HCT116 (cell line): ENCODE measurements around the gene PRKRIP1. TPM values are rescaled to one million over a fixed set of nuclear protein-coding genes. Genes with fewer than 3 reads are reported as not detected.

Source experiments
- ATAC-seq: fragments of 200-7000 bp; cut with Tn5 transposase; 2 replicates; pipeline ENCODE4 v1.9.1; 2020; ENCODE audit warnings: mild to moderate bottlenecking, moderate library complexity
- BruUV-seq: library from RNA; stranded (reverse); fragments of 400-500 nt; replicated peaks from 2 replicates; lab custom pipeline; 2021; lab: Mats Ljungman, UMichigan
- CTCF ChIA-PET: fragments of 300-600 bp; sonication (Branson Sonifier 250); formaldehyde crosslinking; loops from one replicate; lab custom pipeline; 2021; ENCODE audit warnings: antibody characterized with exemption; lab: Charles Lee
- POLR2A ChIA-PET: fragments of 300-600, 350-600 bp; sonication (Branson Sonifier 250); formaldehyde crosslinking; loops from one replicate; lab custom pipeline; 2021; ENCODE audit warnings: antibody characterized with exemption; lab: Charles Lee
- RAD21 ChIA-PET, 2 experiments: fragments of 300-600 bp; sonication (Branson Sonifier 250); formaldehyde crosslinking; loops; one replicate each; lab custom pipeline; 2023; ENCODE audit warnings: low total read pairs in 2 of 2; ENCODE audit not compliant: uncharacterized antibody in 2 of 2, unreplicated experiment in 2 of 2, low non-redundant PET in 1 of 2; lab: Charles Lee
- DNase-seq: peaks from one replicate; pipeline ENCODE4 v3.0.0-alpha.2; 2010; ENCODE audit warnings: low read depth, low spot score
- H2AFZ ChIP-seq: fragments of 200-600 bp; shearing (Covaris generic), sonication (generic); 2 replicates; pipeline ENCODE4 v1.6.1; 2017; ENCODE audit warnings: low read depth, mixed run types, mixed read lengths, antibody characterized with exemption, low read length; ENCODE audit not compliant: poor library complexity, severe bottlenecking
- H3K27ac ChIP-seq: 2 replicates; pipeline ENCODE4 v1.5.1; 2012; ENCODE audit warnings: low read depth, low read length
- H3K27me3 ChIP-seq: fragments of 200-600 bp; sonication (generic); 2 replicates; pipeline ENCODE4 v1.6.1; 2016; ENCODE audit warnings: mixed run types, low read length, mixed read lengths; ENCODE audit not compliant: insufficient read depth
- H3K36me3 ChIP-seq, 2 experiments: fragments of 200-500 bp in 1 of 2; fragments of 200-600 bp in 1 of 2; sonication (Bioruptor generic) in 1 of 2; sonication (generic) in 1 of 2; 2 replicates each; pipeline versions ENCODE4 v1.5.1 to v1.6.1; 2014 to 2016; ENCODE audit warnings: low read length in 2 of 2, inconsistent platforms in 1 of 2, mixed read lengths in 1 of 2, mixed run types in 1 of 2; ENCODE audit not compliant: insufficient read depth in 2 of 2, control insufficient read depth in 1 of 2
- H3K4me1 ChIP-seq, 2 experiments: fragments of 200-600 bp in 1 of 2; sonication (generic) in 1 of 2; 2 replicates each; pipeline versions ENCODE4 v1.5.1 to v1.6.1; 2012 to 2017; ENCODE audit warnings: low read length in 2 of 2, inconsistent platforms in 1 of 2, mild to moderate bottlenecking in 1 of 2, mixed read lengths in 1 of 2, mixed run types in 1 of 2, moderate library complexity in 1 of 2; ENCODE audit not compliant: insufficient read depth in 2 of 2, control insufficient read depth in 1 of 2
- H3K4me2 ChIP-seq: fragments of 200-600 bp; sonication (generic); 2 replicates; pipeline ENCODE4 v1.6.1; 2017; ENCODE audit warnings: mixed run types, low read length, mixed read lengths
- H3K4me3 ChIP-seq, 2 experiments: fragments of 200-600 bp in 1 of 2; sonication (generic) in 1 of 2; replicated peaks in 1 of 2; 2 replicates each; pipeline ENCODE4 v1.5.1; 2011 to 2016; ENCODE audit warnings: low read length in 2 of 2, control low read depth in 1 of 2, low read depth in 1 of 2, mild to moderate bottlenecking in 1 of 2, mixed read lengths in 1 of 2, mixed run types in 1 of 2
- H3K79me2 ChIP-seq: fragments of 200-600 bp; sonication (generic); 2 replicates; pipeline ENCODE4 v1.6.1; 2017; ENCODE audit warnings: mild to moderate bottlenecking, mixed run types, low read length, moderate library complexity, mixed read lengths; ENCODE audit not compliant: insufficient read depth
- H3K9ac ChIP-seq: fragments of 200-600 bp; sonication (generic); 2 replicates; pipeline ENCODE4 v1.6.1; 2016; ENCODE audit warnings: low read length, mixed read lengths
- H3K9me2 ChIP-seq: fragments of 200-600 bp; sonication (generic), shearing (Covaris generic); 2 replicates; pipeline ENCODE4 v1.6.1; 2017; ENCODE audit warnings: mixed run types, mild to moderate bottlenecking, moderate library complexity; ENCODE audit not compliant: insufficient read depth
- H3K9me3 ChIP-seq, 2 experiments: fragments of 200-500 bp in 1 of 2; fragments of 200-600 bp in 1 of 2; sonication (Bioruptor generic) in 1 of 2; sonication (generic) in 1 of 2; 2 replicates each; pipeline ENCODE4 v1.6.1; 2014 to 2017; ENCODE audit warnings: low read length in 2 of 2, mixed read lengths in 2 of 2, inconsistent platforms in 1 of 2, low read depth in 1 of 2, mild to moderate bottlenecking in 1 of 2, mixed run types in 1 of 2, moderate library complexity in 1 of 2; ENCODE audit not compliant: control insufficient read depth in 1 of 2, insufficient read depth in 1 of 2
- H4K20me1 ChIP-seq: fragments of 200-600 bp; sonication (generic), shearing (Covaris generic); 2 replicates; pipeline ENCODE4 v1.6.1; 2017; ENCODE audit warnings: mixed run types, mild to moderate bottlenecking, moderate library complexity; ENCODE audit not compliant: insufficient read depth
- ELF1 ChIP-seq: IDR thresholded peaks from 2 replicates; pipeline ENCODE4 v1.6.1; 2012; ENCODE audit warnings: low read depth, borderline replicate concordance
- EZH2 ChIP-seq: fragments of 200-600 bp; sonication (generic); IDR thresholded peaks from 2 replicates; pipeline ENCODE4 v1.6.1; 2017; ENCODE audit warnings: antibody characterized with exemption, mixed run types
- MAX ChIP-seq: IDR thresholded peaks from 2 replicates; pipeline ENCODE4 v1.6.1; 2012
- POLR2A ChIP-seq: IDR thresholded peaks from 2 replicates; pipeline ENCODE4 v1.7.0; 2011; ENCODE audit warnings: borderline replicate concordance; ENCODE audit not compliant: insufficient read depth, insufficient read length; ENCODE audit errors: extremely low read depth
- REST ChIP-seq: IDR thresholded peaks from 2 replicates; pipeline ENCODE4 v1.6.1; 2012; ENCODE audit warnings: low read depth
- SIN3A ChIP-seq: IDR thresholded peaks from 2 replicates; pipeline ENCODE4 v1.6.1; 2012; ENCODE audit warnings: low read depth
- SP1 ChIP-seq: IDR thresholded peaks from 2 replicates; pipeline ENCODE4 v1.6.1; 2012; ENCODE audit warnings: low read depth
- SRF ChIP-seq: IDR thresholded peaks from 2 replicates; pipeline ENCODE4 v1.6.1; 2012; ENCODE audit warnings: low read depth
- TCF7L2 ChIP-seq: IDR thresholded peaks from 2 replicates; pipeline ENCODE4 v1.7.0; 2011; ENCODE audit warnings: borderline replicate concordance, inconsistent platforms; ENCODE audit not compliant: insufficient read depth, insufficient read length; ENCODE audit errors: extremely low read depth
- ZFX ChIP-seq: fragments of 450-650 bp; IDR thresholded peaks from 2 replicates; pipeline ENCODE4 v1.6.1; 2017
- ZNF274 ChIP-seq: fragments of 200-500 bp; sonication (Bioruptor generic); IDR thresholded peaks from 2 replicates; pipeline ENCODE4 v1.6.1; 2014; ENCODE audit warnings: mild to moderate bottlenecking, low read depth, low read length, inconsistent platforms
- intact Hi-C: fragments of 100-400 bp; cut with micrococcal nuclease; formaldehyde crosslinking; loops from 2 replicates; pipeline ENCODE4 v1.10.0; 2022
- total RNA-seq: library from RNA; stranded (reverse); gene quantifications from one replicate; pipeline ENCODE4 v1.2.1, GENCODE V29; 2021; ENCODE audit not compliant: unreplicated experiment
- TF ChIP-seq, protein P1 (sequence below): IDR thresholded peaks from 2 replicates; pipeline ENCODE4 v1.6.1; 2011; ENCODE audit warnings: mild to moderate bottlenecking, low read length, moderate library complexity; ENCODE audit not compliant: insufficient replicate concordance; ENCODE audit errors: extremely low read depth
- TF ChIP-seq, protein P2 (sequence below), 3 experiments: fragments of 200-600 bp in 1 of 3; sonication (generic) in 1 of 3; IDR thresholded peaks in 2 of 3; conservative IDR thresholded peaks in 1 of 3; 2 replicates each; pipeline ENCODE4 v1.5.1; 2012 to 2017; ENCODE audit warnings: low read depth in 2 of 3, low read length in 2 of 3, antibody characterized with exemption in 1 of 3, borderline replicate concordance in 1 of 3, control low read depth in 1 of 3, mild to moderate bottlenecking in 1 of 3, mixed read lengths in 1 of 3, mixed run types in 1 of 3, moderate library complexity in 1 of 3; ENCODE audit not compliant: insufficient read depth in 1 of 3

Gene PRKRIP1
- total RNA-seq, 1 experiment from 2014 or later, result 23.0 TPM

DNA sequence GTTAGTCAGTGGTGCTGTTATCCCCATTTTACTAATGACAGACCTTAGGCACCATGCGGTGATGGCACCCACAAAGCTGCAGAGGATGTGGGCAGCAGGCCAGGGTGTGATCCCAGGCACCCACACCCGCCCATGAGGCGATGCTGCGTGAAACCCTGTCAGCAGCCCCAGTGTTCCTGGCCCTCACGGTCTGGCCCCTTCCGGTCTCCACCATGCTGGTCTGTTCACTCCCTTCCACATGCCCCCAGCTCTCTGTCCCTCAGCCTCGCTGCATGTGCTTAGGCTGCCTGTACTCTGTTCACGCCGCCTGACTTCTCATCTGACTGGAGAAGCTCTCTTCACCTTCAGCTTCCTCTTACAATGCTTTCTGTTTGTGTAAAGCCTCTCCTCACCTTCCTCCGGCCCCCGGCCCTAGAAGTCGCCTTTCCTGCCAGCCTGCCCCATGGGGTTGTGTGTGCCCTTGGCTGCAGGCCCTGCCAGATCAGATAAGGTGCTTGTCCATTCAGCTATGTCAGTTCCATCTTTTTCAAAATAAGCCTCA is 19.6 kb downstream of the PRKRIP1 start (continued):
- no peak for TF ChIP-seq REST
- no peak for TF ChIP-seq MAX
- no peak for TF ChIP-seq POLR2A
- TF ChIP-seq, protein P1, sequence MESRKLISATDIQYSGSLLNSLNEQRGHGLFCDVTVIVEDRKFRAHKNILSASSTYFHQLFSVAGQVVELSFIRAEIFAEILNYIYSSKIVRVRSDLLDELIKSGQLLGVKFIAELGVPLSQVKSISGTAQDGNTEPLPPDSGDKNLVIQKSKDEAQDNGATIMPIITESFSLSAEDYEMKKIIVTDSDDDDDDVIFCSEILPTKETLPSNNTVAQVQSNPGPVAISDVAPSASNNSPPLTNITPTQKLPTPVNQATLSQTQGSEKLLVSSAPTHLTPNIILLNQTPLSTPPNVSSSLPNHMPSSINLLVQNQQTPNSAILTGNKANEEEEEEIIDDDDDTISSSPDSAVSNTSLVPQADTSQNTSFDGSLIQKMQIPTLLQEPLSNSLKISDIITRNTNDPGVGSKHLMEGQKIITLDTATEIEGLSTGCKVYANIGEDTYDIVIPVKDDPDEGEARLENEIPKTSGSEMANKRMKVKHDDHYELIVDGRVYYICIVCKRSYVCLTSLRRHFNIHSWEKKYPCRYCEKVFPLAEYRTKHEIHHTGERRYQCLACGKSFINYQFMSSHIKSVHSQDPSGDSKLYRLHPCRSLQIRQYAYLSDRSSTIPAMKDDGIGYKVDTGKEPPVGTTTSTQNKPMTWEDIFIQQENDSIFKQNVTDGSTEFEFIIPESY, result no peak
- TF ChIP-seq EZH2, result no peak

GRCh38 chr7:102416406-102416805 is 20.2 kb downstream of the PRKRIP1 start:
- intact Hi-C loops, result no loop called here
- POLR2A ChIA-PET, result no interaction called here
- no peak overlapping the region for H2AFZ ChIP-seq
- TF ChIP-seq ELF1 (no peak), ZFX (no peak), SRF (no peak), POLR2A (no peak), TCF7L2 (no peak), ZNF274 (no peak), SIN3A (no peak), SP1 (no peak)
- TF ChIP-seq, protein P2, sequence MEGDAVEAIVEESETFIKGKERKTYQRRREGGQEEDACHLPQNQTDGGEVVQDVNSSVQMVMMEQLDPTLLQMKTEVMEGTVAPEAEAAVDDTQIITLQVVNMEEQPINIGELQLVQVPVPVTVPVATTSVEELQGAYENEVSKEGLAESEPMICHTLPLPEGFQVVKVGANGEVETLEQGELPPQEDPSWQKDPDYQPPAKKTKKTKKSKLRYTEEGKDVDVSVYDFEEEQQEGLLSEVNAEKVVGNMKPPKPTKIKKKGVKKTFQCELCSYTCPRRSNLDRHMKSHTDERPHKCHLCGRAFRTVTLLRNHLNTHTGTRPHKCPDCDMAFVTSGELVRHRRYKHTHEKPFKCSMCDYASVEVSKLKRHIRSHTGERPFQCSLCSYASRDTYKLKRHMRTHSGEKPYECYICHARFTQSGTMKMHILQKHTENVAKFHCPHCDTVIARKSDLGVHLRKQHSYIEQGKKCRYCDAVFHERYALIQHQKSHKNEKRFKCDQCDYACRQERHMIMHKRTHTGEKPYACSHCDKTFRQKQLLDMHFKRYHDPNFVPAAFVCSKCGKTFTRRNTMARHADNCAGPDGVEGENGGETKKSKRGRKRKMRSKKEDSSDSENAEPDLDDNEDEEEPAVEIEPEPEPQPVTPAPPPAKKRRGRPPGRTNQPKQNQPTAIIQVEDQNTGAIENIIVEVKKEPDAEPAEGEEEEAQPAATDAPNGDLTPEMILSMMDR (IDR thresholded peaks at IDR 0.05 in 2 of 3, conservative IDR thresholded peaks at IDR 0.05 in 1 of 3; ENCODE audit: borderline replicate concordance in 1 of 3, insufficient read depth in 1 of 3, low read depth in 2 of 3, low read length in 2 of 3), result no peak

More at GRCh38 chr7:102416406-102416805, 20.2 kb downstream of the PRKRIP1 start:
- H3K4me3 ChIP-seq, result no peak overlapping the region
- H3K9me2 ChIP-seq, result no peaks in the 10 kb centered on the region
- H3K9me3 ChIP-seq, result no peaks in the 10 kb centered on the region
- no TSS peak for BruUV-seq
- peaks cover 0 to 7% of the 10 kb centered on the region in 2 experiments; a peak in 1 of 4 replicates for H3K4me1 ChIP-seq
- peaks cover 9% of the 10 kb centered on the region; the same call in 1 of the 2 replicates for H3K79me2 ChIP-seq
- ChIA-PET RAD21 (no interaction called here), CTCF (no interaction called here)
- no peak overlapping the region for H3K4me2 ChIP-seq
- no peaks in the 10 kb centered on the region for H4K20me1 ChIP-seq
- no peak overlapping the region for H3K27ac ChIP-seq
- H3K27me3 ChIP-seq, result no peaks in the 10 kb centered on the region
- DNase-seq (no peak), ATAC-seq (no peak)
- no peak overlapping the region for H3K9ac ChIP-seq
- peaks cover 19 to 30% of the 10 kb centered on the region in 2 experiments for H3K36me3 ChIP-seq
